Activated CD8-positive, alpha-beta T cell treated with anti-CD3 and anti-CD28 coated beads for 36 hours (primary cell): ENCODE measurements around the gene STIP1. TPM values are rescaled to one million over a fixed set of nuclear protein-coding genes. Genes with fewer than 3 reads are reported as not detected.

Experiments
- ATAC-seq: fragments of 200-7000 bp; cut with Tn5 transposase; one replicate; pipeline ENCODE4 v1.10.0; 2021; ENCODE audit warnings: mild to moderate bottlenecking, moderate library complexity
- CTCF ChIA-PET: fragments of 350-600 bp; sonication (Branson Sonifier 250); formaldehyde crosslinking; loops from one replicate; lab custom pipeline; 2021; ENCODE audit warnings: antibody characterized with exemption; lab: Charles Lee
- POLR2A ChIA-PET: fragments of 350-600 bp; sonication (Branson Sonifier 250); formaldehyde crosslinking; loops from one replicate; lab custom pipeline; 2021; ENCODE audit warnings: antibody characterized with exemption; lab: Charles Lee
- DNase-seq: peaks from one replicate; pipeline ENCODE4 v3.0.0-alpha.2; 2020
- H3K27ac Mint-ChIP-seq: one replicate; pipeline ENCODE4 v1.8.0; 2021; ENCODE audit warnings: mild to moderate bottlenecking, mixed read lengths
- H3K27me3 Mint-ChIP-seq: one replicate; pipeline ENCODE4 v1.8.0; 2021; ENCODE audit warnings: mixed read lengths
- H3K36me3 Mint-ChIP-seq: one replicate; pipeline ENCODE4 v1.8.0; 2021; ENCODE audit warnings: low read depth, mixed read lengths
- H3K4me1 Mint-ChIP-seq: one replicate; pipeline ENCODE4 v1.8.0; 2021; ENCODE audit warnings: low read depth, mixed read lengths
- H3K4me3 Mint-ChIP-seq: one replicate; pipeline ENCODE4 v1.8.0; 2021; ENCODE audit warnings: mild to moderate bottlenecking, moderate library complexity, mixed read lengths
- H3K9me3 Mint-ChIP-seq: one replicate; pipeline ENCODE4 v1.8.0; 2021; ENCODE audit warnings: mixed read lengths
- intact Hi-C: fragments of 100-400 bp; cut with micrococcal nuclease; formaldehyde crosslinking; loops from one replicate; pipeline ENCODE4 v1.10.0; 2022
- total RNA-seq, 2 experiments: library from RNA; stranded (reverse); gene quantifications; one replicate each; pipeline ENCODE4 v1.2.3, GENCODE V29; 2021
- TF ChIP-seq, protein P1 (sequence below): fragments of 200-600 bp; IDR thresholded peaks from one replicate; pipeline ENCODE4 v1.8.0; 2022; ENCODE audit warnings: antibody characterized with exemption, mild to moderate bottlenecking

Gene STIP1
- total RNA-seq, 2 experiments from 2014 or later = 396 to 416 TPM

DNA sequence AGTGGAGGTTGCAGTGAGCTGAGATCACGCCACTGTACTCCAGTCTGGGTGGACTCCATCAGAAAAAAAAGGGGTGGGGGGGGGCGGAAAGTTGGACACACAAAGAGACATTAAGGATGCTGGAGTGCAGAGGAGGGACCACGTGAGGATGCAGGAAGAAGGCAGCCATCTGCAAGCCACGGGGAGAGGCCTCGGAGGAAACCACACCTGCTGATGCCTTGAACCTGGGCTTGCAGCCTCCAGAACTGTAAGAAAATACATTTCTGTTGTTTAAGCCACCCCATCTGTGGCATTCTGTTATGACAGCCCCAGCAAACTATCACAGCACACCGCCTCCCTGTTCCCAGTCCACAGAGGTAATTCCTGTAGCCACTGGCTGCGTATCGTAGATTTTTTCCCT lies 9.2 kb upstream of the STIP1 start:
- Mint-ChIP-seq H3K36me3 (peaks cover 8% of the 10 kb centered on the region), H3K27ac (no peak overlapping the region), H3K4me1 (peaks cover 16% of the 10 kb centered on the region), H3K27me3 (no peaks in the 10 kb centered on the region), H3K9me3 (peaks cover 6% of the 10 kb centered on the region), H3K4me3 (no peak overlapping the region)
- ATAC-seq = no peak
- CTCF ChIA-PET = no interaction called here
- TF ChIP-seq, protein P1, sequence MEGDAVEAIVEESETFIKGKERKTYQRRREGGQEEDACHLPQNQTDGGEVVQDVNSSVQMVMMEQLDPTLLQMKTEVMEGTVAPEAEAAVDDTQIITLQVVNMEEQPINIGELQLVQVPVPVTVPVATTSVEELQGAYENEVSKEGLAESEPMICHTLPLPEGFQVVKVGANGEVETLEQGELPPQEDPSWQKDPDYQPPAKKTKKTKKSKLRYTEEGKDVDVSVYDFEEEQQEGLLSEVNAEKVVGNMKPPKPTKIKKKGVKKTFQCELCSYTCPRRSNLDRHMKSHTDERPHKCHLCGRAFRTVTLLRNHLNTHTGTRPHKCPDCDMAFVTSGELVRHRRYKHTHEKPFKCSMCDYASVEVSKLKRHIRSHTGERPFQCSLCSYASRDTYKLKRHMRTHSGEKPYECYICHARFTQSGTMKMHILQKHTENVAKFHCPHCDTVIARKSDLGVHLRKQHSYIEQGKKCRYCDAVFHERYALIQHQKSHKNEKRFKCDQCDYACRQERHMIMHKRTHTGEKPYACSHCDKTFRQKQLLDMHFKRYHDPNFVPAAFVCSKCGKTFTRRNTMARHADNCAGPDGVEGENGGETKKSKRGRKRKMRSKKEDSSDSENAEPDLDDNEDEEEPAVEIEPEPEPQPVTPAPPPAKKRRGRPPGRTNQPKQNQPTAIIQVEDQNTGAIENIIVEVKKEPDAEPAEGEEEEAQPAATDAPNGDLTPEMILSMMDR = no peak
- intact Hi-C loops = no loop called here
- no peak for DNase-seq
- POLR2A ChIA-PET = interaction anchor here (1.3 to 1.7 kb wide), 2 partner anchors 10 to 30 kb away, joined by 3 to 5 read pairs; partner anchors contain the start of gene MACROD1

DNA sequence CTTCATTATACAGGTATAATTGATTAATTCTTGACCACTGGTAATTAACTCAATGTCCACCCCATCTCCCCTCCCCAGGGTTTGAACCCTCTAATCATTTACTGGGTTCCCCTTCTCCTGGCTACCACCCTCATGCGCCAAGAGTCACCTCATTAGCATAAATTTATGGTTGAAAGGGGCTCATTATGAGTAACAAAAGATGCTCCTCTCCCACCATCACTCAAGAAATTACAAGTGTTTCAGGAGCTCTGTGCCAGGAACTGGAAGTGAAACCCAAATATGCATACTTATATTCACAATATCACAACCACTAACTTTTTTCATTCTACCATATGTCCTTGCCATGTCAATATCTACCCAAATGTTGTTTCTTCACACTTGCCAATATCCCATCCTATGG lies 7.8 kb upstream of the STIP1 start:
- POLR2A ChIA-PET = interaction anchor here (0.7 to 1.3 kb wide), 2 partner anchors 8 to 29 kb away, joined by 3 read pairs; no protein-coding TSS in a partner anchor
- H3K4me1 Mint-ChIP-seq = peaks cover 23% of the 10 kb centered on the region
- H3K27me3 Mint-ChIP-seq = no peaks in the 10 kb centered on the region
- peaks cover 8% of the 10 kb centered on the region for H3K36me3 Mint-ChIP-seq
- ATAC-seq (peak; percentile 37), DNase-seq (no peak)
- H3K27ac Mint-ChIP-seq = no peak overlapping the region
- intact Hi-C loops = no loop called here
- H3K4me3 Mint-ChIP-seq = no peak overlapping the region
- H3K9me3 Mint-ChIP-seq = peaks cover 6% of the 10 kb centered on the region
- TF ChIP-seq, protein P1 = no peak
- CTCF ChIA-PET = interaction anchor here (1.7 kb wide), 1 partner anchor 30 kb away, joined by 5 read pairs; no protein-coding TSS in a partner anchor

DNA sequence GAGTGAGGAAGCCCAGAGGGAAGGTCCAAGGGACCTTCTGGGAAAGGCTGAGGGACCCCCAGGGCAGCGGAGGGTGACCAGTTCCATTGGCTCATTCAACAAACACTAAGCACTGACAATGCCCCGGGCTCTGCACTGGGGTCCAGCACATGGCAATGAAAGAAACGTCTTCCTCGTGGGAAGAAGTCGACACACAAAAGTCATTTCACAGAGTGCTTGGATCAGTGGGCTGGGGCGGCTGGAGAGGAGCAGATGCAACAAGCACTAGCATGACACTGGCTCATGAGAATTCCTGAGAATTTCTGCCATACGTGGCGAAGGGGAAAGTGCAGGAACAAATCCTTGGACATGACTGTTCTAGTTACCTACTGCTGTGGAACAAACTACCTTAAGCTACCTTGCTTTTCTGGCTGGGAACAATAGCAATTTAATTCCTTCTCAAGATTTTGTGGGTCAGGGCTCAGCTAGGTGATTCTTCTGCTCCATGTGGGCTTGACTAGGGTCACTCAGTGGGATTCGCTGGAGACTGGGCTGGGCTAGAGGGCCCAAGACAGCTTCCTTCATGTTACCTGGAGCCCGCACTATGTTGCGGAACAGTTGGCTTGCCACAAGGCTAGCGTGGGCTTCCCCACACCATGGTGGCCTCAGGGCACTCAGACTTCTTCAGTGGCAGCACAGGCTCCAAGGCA lies 6.9 kb upstream of the STIP1 start:
- ChIA-PET CTCF (interaction anchor here (1.7 kb wide), 1 partner anchor 31 kb away, joined by 5 read pairs; no protein-coding TSS in a partner anchor), POLR2A (interaction anchor here (0.7 kb wide), 1 partner anchor 9 kb away, joined by 3 read pairs; no protein-coding TSS in a partner anchor)
- intact Hi-C loops = no loop called here
- Mint-ChIP-seq H3K4me3 (no peak overlapping the region), H3K4me1 (peaks cover 32% of the 10 kb centered on the region), H3K27ac (no peak overlapping the region), H3K36me3 (peaks cover 2% of the 10 kb centered on the region), H3K27me3 (no peaks in the 10 kb centered on the region), H3K9me3 (peaks cover 2% of the 10 kb centered on the region)
- TF ChIP-seq, protein P1 = no peak
- ATAC-seq (no peak), DNase-seq (no peak)

DNA sequence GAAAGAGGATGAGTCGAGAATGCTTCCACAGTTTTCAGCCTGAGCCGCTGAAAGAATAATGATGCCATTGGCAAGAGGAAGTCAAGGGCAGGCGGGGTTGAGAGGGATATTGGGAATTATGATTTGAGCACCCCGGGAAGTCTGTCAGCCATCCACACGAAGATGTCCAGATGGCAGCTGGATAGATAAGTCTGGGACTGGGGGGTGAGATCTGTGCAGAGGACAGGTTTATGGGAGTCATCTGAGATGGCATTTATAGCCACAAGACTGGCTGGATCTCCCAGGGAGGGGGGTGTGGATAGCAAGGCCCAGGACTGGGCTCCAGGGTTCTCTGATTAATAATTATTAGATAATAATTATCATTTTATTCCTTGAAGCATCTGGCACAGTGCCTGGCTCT lies 5.1 kb upstream of the STIP1 start:
- Mint-ChIP-seq H3K9me3 (no peaks in the 10 kb centered on the region), H3K4me1 (peaks cover 34% of the 10 kb centered on the region), H3K27me3 (no peaks in the 10 kb centered on the region), H3K4me3 (no peak overlapping the region), H3K27ac (no peak overlapping the region), H3K36me3 (peaks cover 2% of the 10 kb centered on the region)
- POLR2A ChIA-PET = interaction anchor here (0.8 to 2.7 kb wide), 3 partner anchors 12 to 26 kb away, joined by 4 to 6 read pairs (median 4); partner anchors contain the start of genes FERMT3 and MACROD1
- CTCF ChIA-PET = interaction anchor here (1.2 to 1.5 kb wide), 3 partner anchors 24 to 31 kb away, joined by 3 to 4 read pairs (median 3); no protein-coding TSS in a partner anchor
- TF ChIP-seq, protein P1 = no peak
- no peak for DNase-seq
- intact Hi-C loops = no loop called here
- ATAC-seq = no peak
